Panc1 (cell line): ENCODE measurements around the gene FRMD8.

Source experiments
- POLR2AphosphoS5 ChIP-seq: IDR thresholded peaks from 2 replicates; pipeline ENCODE4 v1.6.1; 2012; ENCODE audit warnings: mild to moderate bottlenecking, low read depth, low read length, moderate library complexity
- TCF7L2 ChIP-seq: IDR thresholded peaks from 2 replicates; pipeline ENCODE4 v1.6.1; 2011; ENCODE audit warnings: mild to moderate bottlenecking, low read depth, low read length, inconsistent platforms
- TF ChIP-seq, protein P1 (sequence below): fragments of 450-650 bp; IDR thresholded peaks from 2 replicates; pipeline ENCODE4 v1.5.1; 2017; ENCODE audit warnings: mild to moderate bottlenecking
- TF ChIP-seq, protein P2 (sequence below), 2 experiments: IDR thresholded peaks; 2 replicates each; pipeline ENCODE4 v1.6.1; 2011 to 2012; ENCODE audit warnings: low read depth in 2 of 2, control low read depth in 1 of 2, low read length in 1 of 2, mild to moderate bottlenecking in 1 of 2, moderate library complexity in 1 of 2; ENCODE audit not compliant: insufficient read depth in 1 of 2

DNA sequence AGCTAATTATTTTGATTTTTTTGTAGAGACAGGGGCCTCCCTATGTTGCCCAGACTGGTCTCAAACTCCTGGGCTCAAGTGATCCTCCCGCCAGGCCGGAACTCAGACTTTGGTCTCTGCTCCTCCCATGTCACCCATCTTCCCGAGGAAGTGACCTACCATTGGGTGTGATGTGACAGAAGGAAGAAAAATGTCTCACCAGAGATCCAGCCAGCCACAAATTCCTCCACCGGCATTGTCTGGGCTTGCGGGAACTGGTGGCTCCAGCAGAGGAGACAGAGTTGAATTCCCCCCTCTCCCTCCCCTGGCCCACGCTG lies 4.8 kb upstream of the FRMD8 start:
- TF ChIP-seq POLR2AphosphoS5: no peak
- TF ChIP-seq, protein P1, sequence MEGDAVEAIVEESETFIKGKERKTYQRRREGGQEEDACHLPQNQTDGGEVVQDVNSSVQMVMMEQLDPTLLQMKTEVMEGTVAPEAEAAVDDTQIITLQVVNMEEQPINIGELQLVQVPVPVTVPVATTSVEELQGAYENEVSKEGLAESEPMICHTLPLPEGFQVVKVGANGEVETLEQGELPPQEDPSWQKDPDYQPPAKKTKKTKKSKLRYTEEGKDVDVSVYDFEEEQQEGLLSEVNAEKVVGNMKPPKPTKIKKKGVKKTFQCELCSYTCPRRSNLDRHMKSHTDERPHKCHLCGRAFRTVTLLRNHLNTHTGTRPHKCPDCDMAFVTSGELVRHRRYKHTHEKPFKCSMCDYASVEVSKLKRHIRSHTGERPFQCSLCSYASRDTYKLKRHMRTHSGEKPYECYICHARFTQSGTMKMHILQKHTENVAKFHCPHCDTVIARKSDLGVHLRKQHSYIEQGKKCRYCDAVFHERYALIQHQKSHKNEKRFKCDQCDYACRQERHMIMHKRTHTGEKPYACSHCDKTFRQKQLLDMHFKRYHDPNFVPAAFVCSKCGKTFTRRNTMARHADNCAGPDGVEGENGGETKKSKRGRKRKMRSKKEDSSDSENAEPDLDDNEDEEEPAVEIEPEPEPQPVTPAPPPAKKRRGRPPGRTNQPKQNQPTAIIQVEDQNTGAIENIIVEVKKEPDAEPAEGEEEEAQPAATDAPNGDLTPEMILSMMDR: no peak
- TF ChIP-seq, protein P2, sequence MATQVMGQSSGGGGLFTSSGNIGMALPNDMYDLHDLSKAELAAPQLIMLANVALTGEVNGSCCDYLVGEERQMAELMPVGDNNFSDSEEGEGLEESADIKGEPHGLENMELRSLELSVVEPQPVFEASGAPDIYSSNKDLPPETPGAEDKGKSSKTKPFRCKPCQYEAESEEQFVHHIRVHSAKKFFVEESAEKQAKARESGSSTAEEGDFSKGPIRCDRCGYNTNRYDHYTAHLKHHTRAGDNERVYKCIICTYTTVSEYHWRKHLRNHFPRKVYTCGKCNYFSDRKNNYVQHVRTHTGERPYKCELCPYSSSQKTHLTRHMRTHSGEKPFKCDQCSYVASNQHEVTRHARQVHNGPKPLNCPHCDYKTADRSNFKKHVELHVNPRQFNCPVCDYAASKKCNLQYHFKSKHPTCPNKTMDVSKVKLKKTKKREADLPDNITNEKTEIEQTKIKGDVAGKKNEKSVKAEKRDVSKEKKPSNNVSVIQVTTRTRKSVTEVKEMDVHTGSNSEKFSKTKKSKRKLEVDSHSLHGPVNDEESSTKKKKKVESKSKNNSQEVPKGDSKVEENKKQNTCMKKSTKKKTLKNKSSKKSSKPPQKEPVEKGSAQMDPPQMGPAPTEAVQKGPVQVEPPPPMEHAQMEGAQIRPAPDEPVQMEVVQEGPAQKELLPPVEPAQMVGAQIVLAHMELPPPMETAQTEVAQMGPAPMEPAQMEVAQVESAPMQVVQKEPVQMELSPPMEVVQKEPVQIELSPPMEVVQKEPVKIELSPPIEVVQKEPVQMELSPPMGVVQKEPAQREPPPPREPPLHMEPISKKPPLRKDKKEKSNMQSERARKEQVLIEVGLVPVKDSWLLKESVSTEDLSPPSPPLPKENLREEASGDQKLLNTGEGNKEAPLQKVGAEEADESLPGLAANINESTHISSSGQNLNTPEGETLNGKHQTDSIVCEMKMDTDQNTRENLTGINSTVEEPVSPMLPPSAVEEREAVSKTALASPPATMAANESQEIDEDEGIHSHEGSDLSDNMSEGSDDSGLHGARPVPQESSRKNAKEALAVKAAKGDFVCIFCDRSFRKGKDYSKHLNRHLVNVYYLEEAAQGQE (IDR thresholded peaks at IDR 0.05; ENCODE audit: insufficient read depth in 1 of 2, low read depth in 2 of 2, low read length in 1 of 2): no peak
- no peak for TF ChIP-seq TCF7L2
